HG03159 (cell line): ENCODE data around the gene ADGRG1.

Experiments used
- ATAC-seq: cut with Tn5 transposase; IDR thresholded peaks from one replicate; pipeline ENCODE4 v1.9.1; 2021; ENCODE audit warnings: mild to moderate bottlenecking, moderate library complexity; ENCODE audit not compliant: unreplicated experiment

Gene ADGRG1

GRCh38 chr16:57633383-57634064 is 5.1 kb downstream of the ADGRG1 start:
- no peak for ATAC-seq

- no peak for ATAC-seq
Measured at GRCh38 chr16:57634171-57634570, 5.7 kb downstream of the ADGRG1 start.

DNA sequence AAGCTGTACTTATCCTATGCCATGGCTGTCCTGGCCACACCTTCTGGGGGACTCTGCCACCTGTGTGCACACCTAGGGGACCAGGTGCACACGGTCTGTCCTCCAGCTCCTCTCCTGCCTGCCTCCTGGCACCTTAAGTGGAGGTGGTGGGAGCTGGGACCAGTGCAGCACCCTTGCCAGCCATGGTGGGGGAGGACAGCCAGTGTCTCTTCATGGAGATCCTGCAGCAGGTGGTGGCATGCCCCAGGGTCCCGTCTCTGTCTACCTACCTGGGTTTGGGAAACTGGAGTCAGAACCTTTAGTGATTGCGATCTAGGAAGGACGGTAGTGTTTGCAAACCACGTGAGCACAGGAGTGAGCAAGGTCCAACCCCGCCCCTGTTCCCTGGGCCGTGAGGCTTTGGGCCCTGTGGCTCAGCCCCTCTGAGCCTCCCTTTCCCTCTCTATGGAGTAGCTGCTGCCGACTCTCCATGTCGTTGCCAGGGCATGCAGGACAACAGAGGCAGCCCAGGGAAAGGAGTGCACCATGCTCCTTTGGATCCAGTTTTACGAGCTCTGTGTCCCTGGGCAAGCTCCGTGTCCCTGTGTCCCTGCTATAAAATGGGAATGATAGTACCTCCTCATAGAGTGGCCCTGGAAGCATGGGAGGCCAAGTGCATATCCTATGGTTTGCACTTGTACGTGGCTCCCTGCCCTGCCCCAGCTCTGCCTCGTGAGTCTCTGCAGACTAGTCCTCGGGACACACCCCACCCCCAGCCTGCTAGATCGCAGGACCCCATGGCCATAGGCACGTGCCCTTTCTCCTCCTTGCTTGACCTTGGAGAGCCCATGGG is 7.1 kb downstream of the ADGRG1 start:
- ATAC-seq: no peak

DNA sequence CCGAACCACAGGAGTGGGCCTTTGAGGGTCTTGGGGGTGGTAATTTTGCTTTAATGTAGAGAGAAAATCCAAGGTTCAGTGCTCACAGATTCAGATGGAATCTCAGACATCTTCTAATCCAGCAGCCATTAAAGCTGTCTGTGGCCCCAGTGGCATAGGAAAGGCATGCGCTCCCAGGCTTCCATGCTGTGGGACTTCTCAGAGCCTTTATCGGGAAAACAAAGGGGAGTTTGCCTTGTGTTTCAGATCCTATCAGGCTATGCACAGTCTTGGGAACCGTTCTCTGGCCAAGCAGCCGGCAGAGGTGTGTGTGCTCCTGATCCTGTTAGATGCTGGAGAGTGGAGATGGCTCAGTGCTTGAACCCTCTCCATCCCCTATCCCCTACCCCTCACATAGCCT is 7.8 kb downstream of the ADGRG1 start:
- ATAC-seq: no peak

- ATAC-seq: no peak
Measured at GRCh38 chr16:57637020-57637419, 8.6 kb downstream of the ADGRG1 start.

- no peak for ATAC-seq
Measured at GRCh38 chr16:57637424-57637823, 9.0 kb downstream of the ADGRG1 start.

GRCh38 chr16:57637965-57638364 is 9.5 kb downstream of the ADGRG1 start:
- ATAC-seq: no peak

DNA sequence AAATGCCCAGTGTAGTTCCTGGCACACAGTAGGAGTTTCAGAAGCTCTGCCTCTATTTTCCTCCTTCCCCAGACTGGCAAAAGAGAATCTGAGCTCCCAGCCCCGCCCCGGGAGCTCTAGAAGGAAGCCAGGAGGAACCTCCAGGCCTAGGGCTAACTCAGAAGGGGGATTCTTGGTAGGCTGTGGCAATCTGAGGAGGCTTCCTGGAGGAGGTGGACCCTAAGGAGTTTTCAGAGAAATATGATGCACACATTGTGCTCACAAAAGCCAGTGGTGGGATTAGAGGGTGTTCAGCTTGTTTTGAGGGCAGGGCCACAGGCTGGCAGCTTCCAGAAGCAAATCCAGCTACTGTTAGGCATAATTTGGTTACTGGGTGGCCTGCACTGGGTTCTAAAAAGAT is 10.0 kb downstream of the ADGRG1 start:
- no peak for ATAC-seq

GRCh38 chr16:57639172-57639887 is 10.9 kb downstream of the ADGRG1 start:
- ATAC-seq: no peak

GRCh38 chr16:57640185-57640584 is 11.8 kb downstream of the ADGRG1 start:
- no peak for ATAC-seq

GRCh38 chr16:57640612-57641011 is 12.2 kb downstream of the ADGRG1 start:
- no peak for ATAC-seq

DNA sequence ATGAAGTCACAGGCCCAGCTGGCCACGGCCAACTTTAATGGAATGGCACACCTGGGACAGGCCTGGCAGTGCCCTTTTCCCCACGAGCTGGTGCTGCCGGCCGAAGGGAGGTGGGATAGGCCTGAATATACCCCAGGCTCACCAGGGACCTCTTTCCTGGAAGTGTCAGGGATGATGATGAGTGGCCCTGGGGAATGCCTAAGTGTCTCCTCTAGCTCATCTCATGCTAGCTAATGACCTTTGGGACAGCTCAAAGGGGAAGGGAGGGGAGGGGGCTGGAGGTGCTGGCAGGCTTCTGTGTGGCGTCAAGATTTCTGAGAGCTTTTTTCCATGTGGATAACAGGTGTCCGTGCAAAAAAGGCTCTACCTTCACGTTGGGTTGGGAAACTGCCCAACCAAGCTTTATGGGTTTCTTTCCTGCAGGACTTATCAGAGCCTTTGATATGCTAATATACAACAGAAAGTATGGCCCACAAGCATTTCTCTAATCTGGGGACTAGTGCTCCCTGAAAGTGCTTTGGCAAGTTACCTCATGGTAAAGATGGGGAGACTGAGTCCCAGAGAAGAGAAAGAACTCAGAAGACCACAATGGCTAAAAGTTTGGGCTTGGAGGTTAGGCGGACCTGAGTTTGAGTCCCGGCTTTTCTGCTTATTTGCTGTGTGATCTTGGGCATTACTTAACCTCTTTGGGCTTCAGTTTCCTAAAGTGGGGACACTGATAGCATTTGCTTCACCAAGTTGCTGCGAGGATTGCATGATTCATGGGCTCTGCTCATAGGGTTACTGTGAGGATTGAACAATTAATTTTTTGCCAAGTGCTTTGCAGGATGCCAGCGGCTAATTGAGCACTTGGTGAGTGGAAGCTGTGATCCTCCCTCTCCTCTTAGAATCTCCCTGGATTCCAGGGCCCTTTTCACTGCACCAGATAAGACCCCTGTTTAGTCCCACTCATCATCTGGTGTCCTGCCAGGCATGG is 14.0 kb downstream of the ADGRG1 start:
- ATAC-seq: no peak

DNA sequence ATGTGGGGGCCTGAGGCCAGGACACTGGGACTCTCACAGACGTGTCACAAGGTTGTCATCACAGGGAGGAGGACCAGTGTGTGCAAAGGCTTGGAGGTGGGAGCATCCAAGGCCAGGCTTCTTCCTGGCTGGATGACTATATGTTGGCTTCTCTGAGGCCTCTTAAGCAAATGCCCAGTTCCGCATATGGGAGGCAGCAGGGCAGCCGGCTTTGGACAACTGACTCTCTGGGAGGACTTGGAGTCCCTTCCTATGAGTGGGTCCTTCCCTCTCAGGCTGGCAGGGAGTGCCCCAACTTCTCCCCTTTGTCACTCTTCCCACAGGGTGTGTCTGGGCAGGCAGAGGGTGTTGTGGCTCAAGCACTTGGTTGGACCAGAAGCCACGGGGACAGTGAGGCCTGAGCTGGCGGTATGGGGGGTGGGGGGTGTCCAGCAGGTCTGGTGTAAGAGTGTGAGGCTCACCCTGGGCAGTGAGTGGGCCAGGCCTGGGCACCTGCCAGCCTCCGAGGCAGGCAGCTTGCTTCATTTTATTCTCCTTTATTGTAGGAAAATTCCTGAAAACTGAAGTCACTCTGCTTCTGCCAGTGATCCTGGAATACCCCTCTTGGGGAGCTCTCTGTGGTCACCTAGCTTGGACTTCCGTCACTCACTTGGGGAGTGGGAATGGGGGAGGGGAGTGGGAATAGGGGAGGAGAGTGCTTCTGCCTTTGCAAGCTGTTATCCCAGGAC is 14.9 kb downstream of the ADGRG1 start:
- no peak for ATAC-seq

DNA sequence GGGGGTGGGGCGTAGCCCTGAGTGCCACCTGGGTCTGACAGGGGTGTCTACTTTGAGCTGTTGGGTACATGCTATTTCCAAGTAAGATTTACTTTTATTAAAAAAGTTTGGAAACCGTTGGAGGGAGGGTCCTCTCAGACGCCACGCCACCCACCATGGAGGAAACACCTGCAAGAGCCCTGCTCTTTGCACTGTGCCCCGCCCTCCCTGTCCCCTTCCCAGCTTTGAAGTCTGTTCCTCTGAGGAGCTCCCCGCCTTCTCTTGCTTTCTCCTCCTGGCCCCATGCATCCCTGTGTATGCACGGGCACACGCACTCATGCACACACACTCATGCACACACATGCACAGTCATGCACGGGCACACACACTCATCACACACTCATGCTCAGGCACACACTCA is 15.5 kb downstream of the ADGRG1 start:
- no peak for ATAC-seq

- no peak for ATAC-seq
Measured at GRCh38 chr16:57644383-57645014, 16.1 kb downstream of the ADGRG1 start.

GRCh38 chr16:57645169-57645568 is 16.7 kb downstream of the ADGRG1 start:
- no peak for ATAC-seq

DNA sequence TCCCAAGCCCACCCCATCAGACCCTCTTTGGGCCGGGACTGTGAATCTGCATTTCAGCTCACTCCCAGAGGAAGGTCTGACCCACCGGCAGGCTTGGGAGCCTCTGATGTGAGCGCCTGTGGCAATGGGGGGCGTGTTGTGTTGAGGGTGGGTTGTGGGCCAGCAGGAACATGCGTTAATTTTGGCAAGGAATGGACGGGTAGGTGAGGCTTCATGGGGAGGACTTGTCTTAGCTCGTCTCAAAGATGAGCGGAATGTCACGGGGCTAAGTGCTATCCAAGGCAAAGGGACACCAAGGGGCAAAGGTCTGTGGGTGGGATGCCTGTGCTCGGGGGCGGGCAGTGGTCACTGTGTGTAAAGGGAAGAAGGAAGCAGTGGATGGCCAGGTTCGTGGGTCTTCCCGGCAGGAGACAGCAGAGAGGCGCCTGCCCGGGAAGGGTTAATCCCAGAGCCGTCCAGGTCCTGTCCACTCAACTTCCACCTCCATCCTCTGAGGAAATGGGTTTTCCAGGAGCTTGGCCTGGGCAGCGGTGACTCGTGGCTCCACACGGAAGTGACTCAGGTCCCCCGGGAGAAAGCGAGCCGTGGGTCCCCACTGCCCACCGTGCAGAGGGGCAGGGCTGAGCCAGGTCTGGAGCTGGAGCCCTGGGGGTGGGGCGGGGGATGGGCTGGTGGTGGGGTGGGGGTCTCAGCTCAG is 17.4 kb downstream of the ADGRG1 start:
- no peak for ATAC-seq

GRCh38 chr16:57646388-57647039 is 18.1 kb downstream of the ADGRG1 start:
- ATAC-seq: no peak
